GM23248 (cell line): ENCODE data around the gene MAP3K9. TPM values are rescaled to one million over a fixed set of nuclear protein-coding genes. Genes with fewer than 3 reads are reported as not detected.

ENCODE experiments used
- DNase-seq: peaks from one replicate; pipeline ENCODE4 v3.0.0-alpha.2; 2015
- H2AFZ ChIP-seq: fragments of 200-600 bp; sonication (generic); 2 replicates; pipeline ENCODE4 v1.6.1; 2016; ENCODE audit warnings: antibody characterized with exemption
- H3F3A ChIP-seq: fragments of 200-600 bp; sonication (generic); 2 replicates; pipeline ENCODE4 v1.6.1; 2016; ENCODE audit warnings: mild to moderate bottlenecking, antibody characterized with exemption, mixed run types; ENCODE audit not compliant: insufficient read depth
- H3K27ac ChIP-seq: fragments of 200-600 bp; sonication (generic); 2 replicates; pipeline ENCODE4 v1.5.1; 2016; ENCODE audit warnings: mild to moderate bottlenecking
- H3K27me3 ChIP-seq: fragments of 200-600 bp; sonication (generic); replicated peaks from 2 replicates; pipeline ENCODE4 v1.6.1; 2016; ENCODE audit warnings: mild to moderate bottlenecking; ENCODE audit not compliant: insufficient read depth
- H3K36me3 ChIP-seq: fragments of 200-600 bp; sonication (generic); 2 replicates; pipeline ENCODE4 v1.6.1; 2016; ENCODE audit warnings: low read depth, mild to moderate bottlenecking
- H3K4me1 ChIP-seq: fragments of 200-600 bp; sonication (generic); 2 replicates; pipeline ENCODE4 v1.6.1; 2016; ENCODE audit warnings: mild to moderate bottlenecking; ENCODE audit not compliant: insufficient read depth
- H3K4me2 ChIP-seq: fragments of 200-600 bp; sonication (generic); one replicate; pipeline ENCODE4 v1.6.1; 2016; ENCODE audit warnings: mild to moderate bottlenecking; ENCODE audit not compliant: unreplicated experiment
- H3K4me3 ChIP-seq: fragments of 200-600 bp; sonication (generic); 2 replicates; pipeline ENCODE4 v1.5.1; 2016; ENCODE audit warnings: mild to moderate bottlenecking
- H3K79me2 ChIP-seq: fragments of 200-600 bp; sonication (generic); 2 replicates; pipeline ENCODE4 v1.6.1; 2016; ENCODE audit warnings: mild to moderate bottlenecking; ENCODE audit not compliant: insufficient read depth
- H3K9ac ChIP-seq: fragments of 200-600 bp; sonication (generic); 2 replicates; pipeline ENCODE4 v1.6.1; 2016; ENCODE audit warnings: mild to moderate bottlenecking
- H3K9me2 ChIP-seq: fragments of 200-600 bp; sonication (generic); 2 replicates; pipeline ENCODE4 v1.6.1; 2016; ENCODE audit warnings: mixed run types, mild to moderate bottlenecking, moderate library complexity; ENCODE audit not compliant: insufficient read depth
- H3K9me3 ChIP-seq: fragments of 200-600 bp; sonication (generic); one replicate; pipeline ENCODE4 v1.6.1; 2017; ENCODE audit warnings: low read depth
- H4K20me1 ChIP-seq: fragments of 200-600 bp; sonication (generic); 2 replicates; pipeline ENCODE4 v1.6.0; 2016; ENCODE audit not compliant: insufficient read depth
- EZH2 ChIP-seq: fragments of 200-600 bp; sonication (generic); IDR thresholded peaks from 2 replicates; pipeline ENCODE4 v1.6.1; 2018; ENCODE audit warnings: antibody characterized with exemption, mild to moderate bottlenecking; ENCODE audit not compliant: insufficient read depth, poor library complexity, severe bottlenecking
- EZH2phosphoT487 ChIP-seq: fragments of 200-600 bp; sonication (generic); IDR thresholded peaks from 2 replicates; pipeline ENCODE4 v1.6.1; 2018; ENCODE audit warnings: antibody characterized with exemption, moderate library complexity, mild to moderate bottlenecking, low read depth; ENCODE audit not compliant: insufficient read depth
- WGBS, 2 experiments: methylation state at CpG; one replicate each; pipeline ENCODE4 v1.1.6; 2015 to 2017; ENCODE audit warnings: low lambda C conversion rate in 2 of 2, low coverage in 1 of 2; ENCODE audit errors: missing lambda C conversion rate in 2 of 2; 5-methylcytosine and 5-hydroxymethylcytosine counted together
- in situ Hi-C: fragments of 300-500 bp; cut with MboI; formaldehyde crosslinking; loops from 2 replicates; pipeline ENCODE4 v1.15.0; 2020
- polyA plus RNA-seq: library from polyadenylated mRNA; unstranded; fragments of >200 nt; fragmentation: Nextera tagmentation; extraction: Ambion mirVana; gene quantifications from 2 replicates; pipeline ENCODE4 v1.2.1, GENCODE V29; 2016
- total RNA-seq: library from RNA; depleted of rRNA; stranded (reverse); fragments of >200 nt; shearing (Covaris generic); gene quantifications from 2 replicates; pipeline ENCODE4 v1.2.3, GENCODE V29; 2014

Gene MAP3K9
- total and polyA plus RNA-seq, 2 experiments from 2014 or later, result 0.05 TPM; not detected in 1

- TF ChIP-seq EZH2phosphoT487, result no peak
- TF ChIP-seq EZH2, result no peak
- peaks cover 49% of the 10 kb centered on the region for H3K27me3 ChIP-seq
- H3K36me3 ChIP-seq, result no peaks in the 10 kb centered on the region
- no peak overlapping the region for H3K4me2 ChIP-seq
- no peak overlapping the region for H3K27ac ChIP-seq
- H3K4me3 ChIP-seq, result no peak overlapping the region
- no peak for DNase-seq
- H3K9ac ChIP-seq, result no peak overlapping the region
- H3K9me3 ChIP-seq, result no peaks in the 10 kb centered on the region
- no peaks in the 10 kb centered on the region for H4K20me1 ChIP-seq
- in situ Hi-C loops, result loop anchor here (10.0 kb wide), 1 partner anchor 94 kb away; no protein-coding TSS in a partner anchor
- H2AFZ ChIP-seq, result no peak overlapping the region
- no peaks in the 10 kb centered on the region for H3K9me2 ChIP-seq
- no peaks in the 10 kb centered on the region for H3F3A ChIP-seq
- H3K79me2 ChIP-seq, result no peaks in the 10 kb centered on the region
- H3K4me1 ChIP-seq, result no peaks in the 10 kb centered on the region
- WGBS, 2 experiments, result 26 to 32% methylated on average over 8 of the region's 8 CpGs
These were observed 90.8 kb downstream of the MAP3K9 start for GRCh38 chr14:70718383-70719118.

- in situ Hi-C loops, result loop anchor here (10.0 kb wide), 1 partner anchor 92 kb away; no protein-coding TSS in a partner anchor
- Histone ChIP-seq H3K4me2 (no peak overlapping the region), H2AFZ (no peak overlapping the region), H3K9me2 (no peaks in the 10 kb centered on the region), H3K9me3 (no peaks in the 10 kb centered on the region), H4K20me1 (no peaks in the 10 kb centered on the region), H3K27ac (no peak overlapping the region), H3K4me3 (no peak overlapping the region), H3F3A (no peaks in the 10 kb centered on the region), H3K9ac (no peak overlapping the region), H3K36me3 (no peaks in the 10 kb centered on the region), H3K4me1 (no peaks in the 10 kb centered on the region), H3K79me2 (no peaks in the 10 kb centered on the region), H3K27me3 (peaks cover 41% of the 10 kb centered on the region)
- DNase-seq, result no peak
- 27 to 30% methylated on average over 1 of the region's 1 CpG for WGBS, 2 experiments
- TF ChIP-seq EZH2 (no peak), EZH2phosphoT487 (no peak)
These were observed 92.4 kb downstream of the MAP3K9 start for GRCh38 chr14:70716958-70717357.

DNA sequence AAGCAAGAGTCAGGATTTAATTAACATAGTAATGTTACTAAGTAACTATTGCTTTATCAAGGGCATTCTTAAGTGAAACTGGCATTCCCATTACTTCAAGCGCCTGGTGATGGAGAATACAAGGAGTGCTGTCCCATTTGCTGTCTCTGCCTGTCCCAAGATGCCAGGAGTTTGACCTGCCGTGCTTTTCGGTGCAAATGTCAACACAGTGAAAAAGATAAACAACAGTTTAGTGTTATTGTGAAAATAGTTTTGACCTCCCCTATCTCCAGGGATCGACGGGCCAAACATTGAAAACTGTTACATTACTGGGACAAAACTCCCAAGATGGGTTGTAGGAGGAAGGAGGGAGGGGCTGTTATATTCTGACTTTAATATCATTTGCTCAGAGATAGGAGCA, 92.8 kb downstream of the MAP3K9 start:
- TF ChIP-seq EZH2phosphoT487, result no peak
- TF ChIP-seq EZH2, result no peak
- Histone ChIP-seq H3K9me3 (no peaks in the 10 kb centered on the region), H3K27ac (no peak overlapping the region), H3K36me3 (no peaks in the 10 kb centered on the region), H3K4me2 (no peak overlapping the region), H3F3A (no peaks in the 10 kb centered on the region), H3K79me2 (no peaks in the 10 kb centered on the region), H3K9ac (no peak overlapping the region), H3K4me1 (no peaks in the 10 kb centered on the region), H2AFZ (no peak overlapping the region), H4K20me1 (no peaks in the 10 kb centered on the region), H3K9me2 (no peaks in the 10 kb centered on the region), H3K27me3 (peaks cover 42% of the 10 kb centered on the region), H3K4me3 (no peak overlapping the region)
- no peak for DNase-seq
- in situ Hi-C loops, result loop anchor here (10.0 kb wide), 1 partner anchor 92 kb away; no protein-coding TSS in a partner anchor
- WGBS, 2 experiments, result 36 to 41% methylated on average over 5 of the region's 5 CpGs

GRCh38 chr14:70714055-70714550, 95.2 kb downstream of the MAP3K9 start:
- Histone ChIP-seq H3K79me2 (no peaks in the 10 kb centered on the region), H2AFZ (no peak overlapping the region), H3K36me3 (no peaks in the 10 kb centered on the region), H3F3A (no peaks in the 10 kb centered on the region), H3K4me1 (no peaks in the 10 kb centered on the region), H3K4me3 (no peak overlapping the region), H3K4me2 (no peak overlapping the region), H3K27ac (no peak overlapping the region), H3K9me3 (no peaks in the 10 kb centered on the region), H3K27me3 (peaks cover 39% of the 10 kb centered on the region), H3K9ac (no peak overlapping the region), H4K20me1 (no peaks in the 10 kb centered on the region), H3K9me2 (no peaks in the 10 kb centered on the region)
- in situ Hi-C loops, result loop anchor here (10.0 kb wide), 1 partner anchor 89 kb away; no protein-coding TSS in a partner anchor
- TF ChIP-seq EZH2phosphoT487, result no peak
- no peak for TF ChIP-seq EZH2
- peak; percentile 69 for DNase-seq
- 13 to 14% methylated on average over 8 of the region's 8 CpGs for WGBS, 2 experiments
